ENCODE results near the gene POC1A.
A peak's percentile ranks its signal among the peaks of the same experiment; 100 is the strongest.

The POC1A gene

GRCh38 chr3:52137311-52137710 is 16.9 kb downstream of the POC1A start:
- Histone ChIP-seq H3K27ac (peak overlapping the region in 4 of 21 experiments; percentile 43 to 76 (median 54)), H3K4me3 (no peak overlapping the region)

- Histone ChIP-seq H3K4me3 (no peak overlapping the region), H3K27ac (peak overlapping the region in 6 of 21 experiments; percentile 10 to 76 (median 50))
These were observed 17.7 kb downstream of the POC1A start for GRCh38 chr3:52136513-52136912.

- H3K27ac ChIP-seq, result no peak overlapping the region
- no peak overlapping the region for H3K4me3 ChIP-seq
These were observed 18.9 kb downstream of the POC1A start for GRCh38 chr3:52135332-52135731.

- Histone ChIP-seq H3K4me3 (no peak overlapping the region), H3K27ac (no peak overlapping the region)
These were observed 19.5 kb downstream of the POC1A start for GRCh38 chr3:52134761-52135160.

GRCh38 chr3:52132930-52133329 is 21.3 kb downstream of the POC1A start:
- H3K27ac ChIP-seq, result no peak overlapping the region
- no peak overlapping the region for H3K4me3 ChIP-seq

- no peak overlapping the region for H3K4me3 ChIP-seq
- peak overlapping the region in 1 of 21 experiments; percentile 16 for H3K27ac ChIP-seq
These were observed 22.2 kb downstream of the POC1A start for GRCh38 chr3:52132041-52132440.

- Histone ChIP-seq H3K27ac (no peak overlapping the region), H3K4me3 (no peak overlapping the region)
These were observed 23.1 kb downstream of the POC1A start for GRCh38 chr3:52130966-52131622.

GRCh38 chr3:52128118-52128683 is 26.0 kb downstream of the POC1A start:
- Histone ChIP-seq H3K27ac (no peak overlapping the region), H3K4me3 (no peak overlapping the region)

GRCh38 chr3:52126500-52126899 is 27.7 kb downstream of the POC1A start:
- Histone ChIP-seq H3K27ac (no peak overlapping the region), H3K4me3 (no peak overlapping the region)

- no peak overlapping the region for H3K27ac ChIP-seq
- no peak overlapping the region for H3K4me3 ChIP-seq
These were observed 28.2 kb downstream of the POC1A start for GRCh38 chr3:52126036-52126435.

GRCh38 chr3:52124766-52125165 is 29.5 kb downstream of the POC1A start:
- H3K27ac ChIP-seq, result no peak overlapping the region
- no peak overlapping the region for H3K4me3 ChIP-seq

- Histone ChIP-seq H3K4me3 (no peak overlapping the region), H3K27ac (no peak overlapping the region)
These were observed 30.1 kb downstream of the POC1A start for GRCh38 chr3:52124126-52124525.

- Histone ChIP-seq H3K4me3 (no peak overlapping the region), H3K27ac (peak overlapping the region in 13 of 21 experiments; percentile 48 to 86 (median 74))
These were observed 31.0 kb downstream of the POC1A start for GRCh38 chr3:52123106-52123725.

GRCh38 chr3:52122491-52122890 is 31.7 kb downstream of the POC1A start:
- Histone ChIP-seq H3K4me3 (no peak overlapping the region), H3K27ac (peak overlapping the region in 19 of 21 experiments; percentile 5 to 86 (median 67))

GRCh38 chr3:52121813-52122212 is 32.4 kb downstream of the POC1A start:
- H3K4me3 ChIP-seq, result no peak overlapping the region
- peak overlapping the region in 20 of 21 experiments; percentile 5 to 86 (median 70) for H3K27ac ChIP-seq

- Histone ChIP-seq H3K4me3 (no peak overlapping the region), H3K27ac (peak overlapping the region in 20 of 21 experiments; percentile 31 to 86 (median 72))
These were observed 32.8 kb downstream of the POC1A start for GRCh38 chr3:52121464-52121805.

- peak overlapping the region in 20 of 21 experiments; percentile 31 to 86 (median 72) for H3K27ac ChIP-seq
These were observed 33.4 kb downstream of the POC1A start for GRCh38 chr3:52120556-52121463.

GRCh38 chr3:52119826-52120225 is 34.4 kb downstream of the POC1A start:
- Histone ChIP-seq H3K27ac (peak overlapping the region in 3 of 21 experiments; percentile 67 to 86 (median 76)), H3K4me3 (no peak overlapping the region)

More at GRCh38 chr3:52120556-52121463, 33.4 kb downstream of the POC1A start:
- H3K4me3 ChIP-seq, result no peak overlapping the region

GRCh38 chr3:52119099-52119498 is 35.1 kb downstream of the POC1A start:
- no peak overlapping the region for H3K4me3 ChIP-seq
- H3K27ac ChIP-seq, result no peak overlapping the region

Data from skin epidermis (tissue), 12 donors.